HG02763 (cell line): ENCODE data around the gene MRPL48.

Source experiments
- ATAC-seq: cut with Tn5 transposase; IDR thresholded peaks from one replicate; pipeline ENCODE4 v1.9.1; 2021; ENCODE audit warnings: mild to moderate bottlenecking, moderate library complexity; ENCODE audit not compliant: unreplicated experiment

The MRPL48 gene

DNA sequence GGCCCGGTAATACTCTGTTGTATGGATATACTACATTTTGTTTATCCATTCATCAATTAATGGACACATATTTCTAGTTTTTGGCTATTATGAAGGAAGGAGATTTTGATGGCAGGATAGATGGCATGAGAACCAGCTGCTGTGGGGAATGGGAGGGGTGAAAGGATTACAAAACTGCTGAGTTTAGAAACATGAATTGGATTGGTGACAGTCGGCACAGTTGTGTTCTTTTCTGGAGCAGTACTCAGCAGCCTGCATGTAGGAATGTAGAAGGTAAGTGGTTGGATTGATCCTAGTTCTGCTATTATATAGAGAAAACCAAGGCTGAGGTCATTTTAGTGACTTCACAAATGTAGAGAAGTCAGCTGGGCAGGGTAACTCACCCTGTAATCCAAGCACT lies 96.2 kb downstream of the MRPL48 start:
- ATAC-seq: no peak

DNA sequence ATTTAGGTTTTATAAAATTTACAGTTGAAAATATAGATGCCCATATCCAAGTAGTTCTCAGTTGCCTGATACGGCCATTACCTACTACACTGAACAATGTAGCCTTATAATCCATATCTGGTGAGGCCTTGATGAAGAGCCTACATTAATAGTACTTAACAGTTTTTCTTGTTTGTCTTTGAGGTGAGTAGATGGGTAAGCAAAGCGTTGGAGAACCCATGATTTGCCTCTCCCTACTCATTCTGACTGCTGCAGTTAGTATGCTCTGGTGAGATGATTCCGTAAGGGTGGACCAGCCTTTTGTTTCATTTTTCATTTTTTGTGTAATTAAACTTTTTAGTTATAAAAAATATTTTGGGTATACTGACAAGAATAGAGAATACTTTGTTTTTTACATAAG lies 100.6 kb downstream of the MRPL48 start:
- ATAC-seq: no peak

DNA sequence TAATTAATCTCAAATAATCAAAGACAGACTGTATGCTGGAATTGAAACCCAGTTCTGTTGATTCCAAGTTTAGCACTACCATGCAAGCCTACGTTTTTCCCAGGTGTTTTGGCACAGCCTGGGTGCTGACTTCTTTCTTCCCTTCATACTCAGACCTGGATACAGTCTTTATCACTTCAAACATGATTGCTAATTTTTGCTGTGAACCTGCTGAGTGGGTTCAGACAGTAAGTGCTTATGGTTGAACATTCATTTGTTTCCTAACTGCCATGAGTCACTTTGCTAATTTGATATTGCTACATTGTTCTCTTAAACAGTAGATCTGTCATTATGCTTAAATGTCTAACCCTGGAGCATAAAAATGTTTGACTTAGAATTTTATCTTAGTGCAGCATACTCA lies 101.3 kb downstream of the MRPL48 start:
- no peak for ATAC-seq

GRCh38 chr11:73889536-73889935 lies 101.9 kb downstream of the MRPL48 start:
- no peak for ATAC-seq

DNA sequence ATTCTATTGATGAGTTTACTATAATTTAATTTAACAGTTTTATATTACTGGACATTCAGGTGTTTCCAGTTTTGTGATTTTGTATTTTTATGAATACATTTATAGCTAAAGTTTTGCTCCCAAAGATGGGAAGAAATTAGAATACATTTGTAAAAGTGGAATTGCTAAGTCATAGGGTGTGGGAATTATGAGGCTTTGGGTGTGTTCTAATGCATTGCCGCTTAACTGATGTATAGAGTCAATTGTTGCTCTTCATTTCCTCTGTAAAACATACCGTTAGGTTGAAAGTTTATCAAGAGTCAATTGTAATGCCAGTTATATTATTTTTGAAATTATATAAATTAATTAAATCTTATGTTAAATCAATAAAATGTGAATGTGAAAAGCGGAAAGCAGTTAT lies 105.4 kb downstream of the MRPL48 start:
- ATAC-seq: no peak

GRCh38 chr11:73894725-73895335 lies 107.2 kb downstream of the MRPL48 start:
- ATAC-seq: no peak

GRCh38 chr11:73902303-73902702 lies 114.6 kb downstream of the MRPL48 start:
- no peak for ATAC-seq

DNA sequence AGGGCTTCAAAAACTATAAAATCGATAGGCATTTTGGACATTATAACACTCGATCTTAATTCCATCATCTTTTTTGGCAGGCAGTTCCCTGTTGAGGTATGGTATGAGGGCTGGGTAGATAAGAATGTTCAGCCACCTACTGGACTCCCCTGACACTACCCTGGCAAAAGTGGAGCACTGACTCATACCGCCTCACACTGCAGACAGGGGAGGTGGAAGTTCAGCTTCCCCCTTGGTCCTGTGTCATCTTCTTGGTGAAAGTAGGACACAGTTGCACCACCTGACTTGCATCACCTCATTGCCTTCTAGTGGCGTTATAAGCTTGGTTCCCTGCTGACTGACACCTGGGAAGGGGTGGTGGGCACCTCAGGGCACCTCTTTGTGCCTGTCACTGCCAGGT lies 119.5 kb downstream of the MRPL48 start:
- ATAC-seq: no peak

GRCh38 chr11:73912026-73912425 lies 124.4 kb downstream of the MRPL48 start:
- no peak for ATAC-seq

DNA sequence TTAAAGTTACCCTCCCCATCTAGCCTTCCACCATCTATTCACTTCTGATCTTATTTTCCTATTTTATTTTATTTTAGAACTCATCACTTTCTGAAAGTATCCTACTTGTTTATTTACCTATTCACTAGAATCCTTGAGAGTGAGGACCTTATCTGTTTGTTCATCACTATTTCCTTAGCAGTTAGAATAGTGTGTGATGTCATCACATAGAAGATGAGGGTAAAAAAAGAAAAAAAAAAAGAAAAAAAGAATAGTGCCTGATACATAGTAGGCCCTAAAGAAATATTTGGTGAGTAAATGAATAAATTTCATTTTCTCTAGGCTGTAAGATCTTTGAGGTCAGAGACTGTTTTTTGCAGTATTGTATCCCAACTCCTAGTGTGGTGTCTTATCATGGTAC lies 125.8 kb downstream of the MRPL48 start:
- ATAC-seq: no peak

GRCh38 chr11:73914284-73914683 lies 126.6 kb downstream of the MRPL48 start:
- no peak for ATAC-seq
